Cardiac muscle cell (in vitro differentiated cells and primary cell): ENCODE data around the gene USP33. TPM values are rescaled to one million over a fixed set of nuclear protein-coding genes. Genes with fewer than 3 reads are reported as not detected.
A peak's percentile ranks its signal among the peaks of the same experiment; 100 is the strongest.
"Not testable (repeated sequence)": the region's sequence is repeated elsewhere in the genome, so short reads cannot be mapped to it uniquely, and the experiment has no call there.

ENCODE experiments used
- DNase-seq, 2 donors: peaks; one replicate each; pipeline versions ENCODE4 v3.0.0 to v3.0.0-alpha.2; 2010 to 2017; ENCODE audit warnings: low read depth in 1 of 2, low spot score in 1 of 2
- H3K27ac ChIP-seq: fragments of 200-600 bp; sonication (generic); 2 replicates; pipeline ENCODE4 v1.5.1; 2016
- H3K27me3 ChIP-seq: fragments of 200-600 bp; sonication (generic); 2 replicates; pipeline ENCODE4 v1.6.0; 2016; ENCODE audit warnings: control low read depth
- H3K36me3 ChIP-seq: fragments of 200-600 bp; sonication (generic); 2 replicates; pipeline ENCODE4 v1.5.1; 2016; ENCODE audit warnings: control low read depth
- H3K4me1 ChIP-seq: fragments of 200-600 bp; sonication (generic); 2 replicates; pipeline ENCODE4 v1.8.1; 2017; ENCODE audit warnings: low read depth, mild to moderate bottlenecking, mixed run types
- H3K4me3 ChIP-seq: fragments of 200-600 bp; sonication (generic); 2 replicates; pipeline ENCODE4 v1.5.1; 2016; ENCODE audit warnings: mild to moderate bottlenecking
- H3K9me3 ChIP-seq: fragments of 200-600 bp; sonication (generic); 2 replicates; pipeline ENCODE4 v1.5.1; 2017; ENCODE audit warnings: low read depth, mild to moderate bottlenecking, control low read depth
- polyA plus RNA-seq: library from polyadenylated mRNA; unstranded; fragments of >200 nt; fragmentation: Nextera tagmentation; extraction: Ambion mirVana; gene quantifications from 2 replicates; pipeline ENCODE4 v1.2.1, GENCODE V29; 2016
- total RNA-seq: library from RNA; depleted of rRNA; stranded (reverse); fragments of >200 nt; gene quantifications from 2 replicates; pipeline ENCODE4 v1.2.3, GENCODE V29; 2016
- TF ChIP-seq, protein P1 (sequence below): IDR thresholded peaks from 2 replicates; pipeline ENCODE4 v1.5.1; 2012; ENCODE audit warnings: low read depth, mild to moderate bottlenecking, low read length

USP33 gene
- total and polyA plus RNA-seq, 2 experiments from 2014 or later, result 43.8 to 48.4 TPM

DNA sequence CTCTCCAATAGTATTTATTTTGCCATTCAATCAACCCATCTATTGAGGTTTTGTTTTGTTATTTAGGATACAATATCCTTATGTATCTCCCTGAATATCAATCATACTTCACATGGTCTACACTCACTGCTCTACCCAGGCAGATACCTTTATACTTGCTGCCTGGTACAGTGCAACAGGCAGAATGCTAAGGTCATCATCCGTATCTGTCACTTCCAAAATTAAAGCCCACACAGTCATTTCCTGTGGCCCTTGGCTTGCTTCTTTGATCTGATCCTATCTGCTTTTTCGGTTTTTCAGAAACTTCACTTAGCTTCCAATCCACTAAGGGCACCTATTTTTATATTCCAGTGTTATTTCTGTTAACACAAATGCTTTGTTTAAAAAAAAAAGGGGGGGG, 54.9 kb downstream of the USP33 start:
- H3K27me3 ChIP-seq, result no peaks in the 10 kb centered on the region
- peaks cover 25% of the 10 kb centered on the region for H3K36me3 ChIP-seq
- H3K4me3 ChIP-seq, result no peak overlapping the region
- TF ChIP-seq, protein P1, sequence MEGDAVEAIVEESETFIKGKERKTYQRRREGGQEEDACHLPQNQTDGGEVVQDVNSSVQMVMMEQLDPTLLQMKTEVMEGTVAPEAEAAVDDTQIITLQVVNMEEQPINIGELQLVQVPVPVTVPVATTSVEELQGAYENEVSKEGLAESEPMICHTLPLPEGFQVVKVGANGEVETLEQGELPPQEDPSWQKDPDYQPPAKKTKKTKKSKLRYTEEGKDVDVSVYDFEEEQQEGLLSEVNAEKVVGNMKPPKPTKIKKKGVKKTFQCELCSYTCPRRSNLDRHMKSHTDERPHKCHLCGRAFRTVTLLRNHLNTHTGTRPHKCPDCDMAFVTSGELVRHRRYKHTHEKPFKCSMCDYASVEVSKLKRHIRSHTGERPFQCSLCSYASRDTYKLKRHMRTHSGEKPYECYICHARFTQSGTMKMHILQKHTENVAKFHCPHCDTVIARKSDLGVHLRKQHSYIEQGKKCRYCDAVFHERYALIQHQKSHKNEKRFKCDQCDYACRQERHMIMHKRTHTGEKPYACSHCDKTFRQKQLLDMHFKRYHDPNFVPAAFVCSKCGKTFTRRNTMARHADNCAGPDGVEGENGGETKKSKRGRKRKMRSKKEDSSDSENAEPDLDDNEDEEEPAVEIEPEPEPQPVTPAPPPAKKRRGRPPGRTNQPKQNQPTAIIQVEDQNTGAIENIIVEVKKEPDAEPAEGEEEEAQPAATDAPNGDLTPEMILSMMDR, result no peak
- no peaks in the 10 kb centered on the region for H3K9me3 ChIP-seq
- H3K4me1 ChIP-seq, result no peaks in the 10 kb centered on the region
- no peak for DNase-seq
- H3K27ac ChIP-seq, result no peak overlapping the region

DNA sequence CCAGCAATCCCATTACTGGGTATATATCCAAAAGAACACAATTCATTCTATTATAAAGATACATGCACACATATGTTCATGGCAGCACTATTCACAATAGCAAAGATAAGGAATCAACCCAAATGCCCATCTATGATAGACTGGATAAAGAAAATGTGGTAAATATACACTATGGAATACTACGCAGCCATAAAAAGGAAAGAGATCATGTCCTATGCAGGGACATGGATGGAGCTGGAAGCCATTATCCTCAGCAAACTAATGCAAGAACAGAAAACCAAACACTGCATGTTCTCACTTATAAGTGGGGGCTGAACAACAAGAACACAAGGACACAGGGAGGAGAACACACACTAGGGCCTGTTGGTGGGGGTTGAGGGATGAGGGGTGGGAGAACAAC, 60.0 kb downstream of the USP33 start:
- not testable (repeated sequence) for H3K4me3 ChIP-seq, H3K4me1 ChIP-seq, H3K9me3 ChIP-seq, DNase-seq, H3K27me3 ChIP-seq, H3K27ac ChIP-seq
- H3K36me3 ChIP-seq, result peaks cover 28% of the 10 kb centered on the region

DNA sequence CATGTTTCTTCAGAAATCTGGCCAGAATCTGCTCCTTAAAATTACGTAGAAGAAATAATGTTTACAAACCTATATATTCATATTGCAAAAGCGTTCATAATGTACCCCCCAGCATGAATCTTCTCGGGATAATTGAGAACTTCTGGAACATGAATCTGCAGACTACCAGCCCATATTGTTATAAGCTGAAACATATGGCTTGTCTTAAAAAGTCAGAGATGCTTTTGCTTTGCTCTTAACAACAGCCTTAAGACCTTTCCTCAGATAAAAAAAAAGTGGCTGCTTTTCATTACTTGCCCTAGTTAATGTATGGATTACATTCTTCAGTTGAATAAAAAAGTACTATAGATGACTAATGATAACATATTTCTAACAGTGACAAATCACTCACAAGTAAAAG, 62.2 kb downstream of the USP33 start:
- DNase-seq, result no peak
- H3K4me3 ChIP-seq, result no peak overlapping the region
- no peaks in the 10 kb centered on the region for H3K9me3 ChIP-seq
- H3K4me1 ChIP-seq, result no peaks in the 10 kb centered on the region
- peaks cover 29% of the 10 kb centered on the region for H3K36me3 ChIP-seq
- no peaks in the 10 kb centered on the region for H3K27me3 ChIP-seq
- TF ChIP-seq, protein P1, result no peak
- no peak overlapping the region for H3K27ac ChIP-seq

DNA sequence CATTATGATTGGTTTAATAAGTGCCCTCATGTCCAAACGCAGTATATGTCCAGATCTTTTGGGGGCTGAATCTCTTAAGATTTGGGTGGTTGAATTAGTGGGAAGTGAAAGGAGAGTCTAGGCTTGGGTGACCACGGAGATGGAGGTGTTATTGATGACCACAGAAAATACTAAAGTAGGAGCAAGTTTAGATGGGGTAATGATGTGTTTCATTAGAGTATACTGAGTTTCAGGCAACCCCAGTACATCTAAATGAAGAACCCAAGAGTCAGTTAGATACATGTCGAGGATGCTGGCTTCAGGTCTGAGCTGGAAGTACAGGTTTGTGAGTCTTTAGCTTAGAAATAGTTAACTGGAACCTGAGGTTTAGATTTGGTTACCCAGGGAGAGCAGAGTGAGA, 70.7 kb downstream of the USP33 start:
- Histone ChIP-seq H3K4me3 (no peak overlapping the region), H3K4me1 (peaks cover 6% of the 10 kb centered on the region), H3K27me3 (no peaks in the 10 kb centered on the region), H3K36me3 (no peaks in the 10 kb centered on the region), H3K27ac (no peak overlapping the region), H3K9me3 (no peaks in the 10 kb centered on the region)
- TF ChIP-seq, protein P1, result no peak
- no peak for DNase-seq

DNA sequence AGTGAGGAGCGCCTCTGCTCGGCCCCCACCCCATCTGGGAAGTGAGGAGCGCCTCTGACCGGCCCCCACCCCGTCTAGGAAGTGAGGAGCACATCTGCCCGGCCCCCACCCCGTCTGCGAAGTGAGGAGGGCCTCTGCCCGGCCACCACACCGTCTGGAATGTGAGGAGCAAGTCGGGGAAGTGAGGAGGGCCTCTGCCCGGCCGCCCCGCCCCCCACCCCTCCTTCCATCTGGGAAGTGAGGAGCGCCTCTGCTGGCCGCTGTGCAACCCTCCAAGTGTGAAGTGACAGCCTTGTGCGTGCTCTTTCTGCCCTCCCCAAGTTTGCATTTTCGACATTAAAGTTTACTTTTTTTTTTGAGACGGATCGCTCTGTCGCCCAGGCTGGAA, 72.1 kb downstream of the USP33 start:
- no peak overlapping the region for H3K27ac ChIP-seq
- peak; percentile 26 to 80 for DNase-seq
- H3K36me3 ChIP-seq, result no peaks in the 10 kb centered on the region
- H3K4me1 ChIP-seq, result peaks cover 6% of the 10 kb centered on the region
- H3K4me3 ChIP-seq, result no peak overlapping the region
- no peaks in the 10 kb centered on the region for H3K27me3 ChIP-seq
- TF ChIP-seq, protein P1, result peak; percentile 60
- H3K9me3 ChIP-seq, result no peaks in the 10 kb centered on the region

DNA sequence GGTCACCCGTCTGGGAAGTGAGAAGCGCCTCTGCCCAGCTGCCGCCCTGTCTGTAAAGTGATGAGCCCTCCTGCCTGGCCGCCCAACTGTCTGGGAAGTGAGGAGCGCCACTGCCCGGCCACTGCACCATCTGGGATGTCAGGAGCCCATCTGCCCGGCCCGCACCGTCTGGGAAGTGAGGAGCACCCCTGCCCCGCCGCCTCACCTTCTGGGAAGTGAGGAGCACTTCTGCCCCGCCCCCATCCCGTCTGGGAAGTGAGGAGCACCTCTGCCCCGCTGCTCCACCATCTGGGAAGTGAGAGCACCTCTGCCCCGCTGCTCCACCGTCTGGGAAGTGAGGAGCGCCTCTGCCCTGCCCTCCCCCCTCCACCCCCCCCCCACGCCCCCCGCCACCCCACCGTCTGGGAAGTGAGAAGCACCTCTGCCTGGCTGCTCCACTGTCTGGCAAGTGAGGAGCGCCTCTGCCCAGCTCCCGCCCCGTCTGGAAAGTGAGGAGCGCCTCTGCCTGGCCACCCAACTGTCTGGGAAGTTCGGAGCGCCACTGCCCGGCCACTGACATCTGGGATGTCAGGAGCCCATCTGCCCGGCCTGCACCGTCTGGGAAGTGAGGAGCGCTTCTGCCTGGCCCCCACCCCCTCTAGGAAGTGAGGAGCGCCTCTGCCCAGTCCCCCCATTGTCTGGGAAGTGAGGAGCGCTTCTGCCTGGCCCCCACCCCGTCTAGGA, 72.7 kb downstream of the USP33 start:
- Histone ChIP-seq H3K36me3 (no peaks in the 10 kb centered on the region), H3K9me3 (no peaks in the 10 kb centered on the region), H3K4me3 (no peak overlapping the region), H3K4me1 (peaks cover 6% of the 10 kb centered on the region), H3K27me3 (no peaks in the 10 kb centered on the region), H3K27ac (no peak overlapping the region)
- TF ChIP-seq, protein P1, result no peak
- no peak for DNase-seq
